GM23338 (cell line): ENCODE results near the gene AP1M2.

Experiments used
- CREB1 ChIP-seq: fragments of 250-450 bp; sonication (Bioruptor Pico); IDR thresholded peaks from 2 replicates; pipeline ENCODE4 v1.5.0; 2020; ENCODE audit warnings: low read depth, mild to moderate bottlenecking, moderate library complexity
- EZH2 ChIP-seq: fragments of 200-600 bp; sonication (generic); IDR thresholded peaks from one replicate; pipeline ENCODE4 v1.8.0; 2017; ENCODE audit warnings: antibody characterized with exemption, mild to moderate bottlenecking, low read depth; ENCODE audit not compliant: unreplicated experiment
- EZH2phosphoT487 ChIP-seq: fragments of 200-600 bp; sonication (generic); IDR thresholded peaks from one replicate; pipeline ENCODE4 v1.8.1; 2018; ENCODE audit warnings: antibody characterized with exemption; ENCODE audit not compliant: unreplicated experiment
- POLR2AphosphoS5 ChIP-seq: IDR thresholded peaks from 2 replicates; pipeline ENCODE4 v1.6.1; 2016; ENCODE audit warnings: antibody characterized with exemption, low read depth
- REST ChIP-seq: IDR thresholded peaks from one replicate; pipeline ENCODE4 v1.6.1; 2018; ENCODE audit warnings: antibody characterized with exemption; ENCODE audit not compliant: unreplicated experiment
- TF ChIP-seq, protein P1 (sequence below), 2 experiments: fragments of 200-600 bp in 1 of 2; sonication (generic) in 1 of 2; conservative IDR thresholded peaks; 2 replicates each; pipeline versions ENCODE4 v1.5.1 to v1.6.1; 2016 to 2017; ENCODE audit warnings: antibody characterized with exemption in 2 of 2, low read depth in 2 of 2, mild to moderate bottlenecking in 2 of 2, moderate library complexity in 1 of 2

GRCh38 chr19:10625762-10626138, 38.6 kb upstream of the AP1M2 start:
- TF ChIP-seq, protein P1, sequence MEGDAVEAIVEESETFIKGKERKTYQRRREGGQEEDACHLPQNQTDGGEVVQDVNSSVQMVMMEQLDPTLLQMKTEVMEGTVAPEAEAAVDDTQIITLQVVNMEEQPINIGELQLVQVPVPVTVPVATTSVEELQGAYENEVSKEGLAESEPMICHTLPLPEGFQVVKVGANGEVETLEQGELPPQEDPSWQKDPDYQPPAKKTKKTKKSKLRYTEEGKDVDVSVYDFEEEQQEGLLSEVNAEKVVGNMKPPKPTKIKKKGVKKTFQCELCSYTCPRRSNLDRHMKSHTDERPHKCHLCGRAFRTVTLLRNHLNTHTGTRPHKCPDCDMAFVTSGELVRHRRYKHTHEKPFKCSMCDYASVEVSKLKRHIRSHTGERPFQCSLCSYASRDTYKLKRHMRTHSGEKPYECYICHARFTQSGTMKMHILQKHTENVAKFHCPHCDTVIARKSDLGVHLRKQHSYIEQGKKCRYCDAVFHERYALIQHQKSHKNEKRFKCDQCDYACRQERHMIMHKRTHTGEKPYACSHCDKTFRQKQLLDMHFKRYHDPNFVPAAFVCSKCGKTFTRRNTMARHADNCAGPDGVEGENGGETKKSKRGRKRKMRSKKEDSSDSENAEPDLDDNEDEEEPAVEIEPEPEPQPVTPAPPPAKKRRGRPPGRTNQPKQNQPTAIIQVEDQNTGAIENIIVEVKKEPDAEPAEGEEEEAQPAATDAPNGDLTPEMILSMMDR (conservative IDR thresholded peaks at IDR 0.05; ENCODE audit: low read depth in 2 of 2): no peak
- TF ChIP-seq REST: no peak
- no peak for TF ChIP-seq POLR2AphosphoS5
- no peak for TF ChIP-seq EZH2phosphoT487
- no peak for TF ChIP-seq EZH2
- TF ChIP-seq CREB1 (CRISPR knock-in tag): no peak
